Measurements from ENCODE around the gene PLK2.

PLK2 gene

DNA sequence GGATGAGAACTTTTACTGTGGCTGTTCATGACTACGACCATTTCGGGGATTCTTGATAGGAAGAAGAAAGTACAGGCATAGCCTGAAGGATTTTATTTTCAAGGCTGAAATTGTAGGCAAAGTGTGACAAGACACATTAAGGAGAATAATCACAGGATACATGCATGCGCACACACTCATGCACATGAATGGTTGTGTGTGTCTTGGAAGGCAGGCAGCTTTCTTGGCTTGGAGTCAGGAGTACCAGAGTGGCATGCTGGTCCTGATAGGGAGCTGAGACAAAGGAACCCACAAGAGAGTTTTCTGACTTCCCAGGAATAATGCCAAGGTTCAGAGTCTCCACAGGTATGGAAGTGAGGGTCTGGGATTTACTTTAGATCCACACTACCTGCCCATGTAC is 22.2 kb downstream of the PLK2 start:
- TF ChIP-seq CSDC2 (CRISPR knock-in tag; IDR thresholded peaks at IDR 0.05) (no peak), ZNF565 (CRISPR knock-in tag; conservative IDR thresholded peaks at IDR 0.05; ENCODE audit: low read depth) (no peak), ESRRG (CRISPR knock-in tag; IDR thresholded peaks at IDR 0.05) (no peak), ZNF8 (CRISPR knock-in tag; IDR thresholded peaks at IDR 0.05) (no peak), ISL1 (CRISPR knock-in tag; IDR thresholded peaks at IDR 0.05) (no peak), OSR1 (CRISPR knock-in tag; IDR thresholded peaks at IDR 0.05) (no peak), PPARA (CRISPR knock-in tag; IDR thresholded peaks at IDR 0.05; ENCODE audit: borderline replicate concordance) (no peak), ZNF70 (CRISPR knock-in tag; IDR thresholded peaks at IDR 0.05) (no peak), GLIS3 (CRISPR knock-in tag; IDR thresholded peaks at IDR 0.05) (no peak)
- no peak for ATAC-seq

DNA sequence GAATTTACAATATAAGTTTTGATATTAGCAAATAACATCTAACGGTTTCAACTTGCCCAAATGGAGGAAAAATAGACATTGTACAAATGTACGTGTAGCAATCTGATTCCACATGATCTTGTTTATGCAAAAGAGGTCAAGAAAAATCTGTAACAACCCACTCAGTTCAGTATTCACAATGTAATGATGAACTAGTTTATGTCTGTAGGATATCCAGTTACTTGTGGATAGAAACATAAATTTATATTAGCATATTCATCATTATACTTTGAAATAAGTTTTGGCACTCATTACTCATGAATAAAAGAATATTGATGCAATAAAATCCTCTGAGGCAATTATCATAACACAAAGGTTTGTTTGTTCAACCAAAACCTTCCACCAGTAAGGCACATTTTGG is 28.1 kb downstream of the PLK2 start:
- ATAC-seq = no peak
- TF ChIP-seq, protein P1, sequence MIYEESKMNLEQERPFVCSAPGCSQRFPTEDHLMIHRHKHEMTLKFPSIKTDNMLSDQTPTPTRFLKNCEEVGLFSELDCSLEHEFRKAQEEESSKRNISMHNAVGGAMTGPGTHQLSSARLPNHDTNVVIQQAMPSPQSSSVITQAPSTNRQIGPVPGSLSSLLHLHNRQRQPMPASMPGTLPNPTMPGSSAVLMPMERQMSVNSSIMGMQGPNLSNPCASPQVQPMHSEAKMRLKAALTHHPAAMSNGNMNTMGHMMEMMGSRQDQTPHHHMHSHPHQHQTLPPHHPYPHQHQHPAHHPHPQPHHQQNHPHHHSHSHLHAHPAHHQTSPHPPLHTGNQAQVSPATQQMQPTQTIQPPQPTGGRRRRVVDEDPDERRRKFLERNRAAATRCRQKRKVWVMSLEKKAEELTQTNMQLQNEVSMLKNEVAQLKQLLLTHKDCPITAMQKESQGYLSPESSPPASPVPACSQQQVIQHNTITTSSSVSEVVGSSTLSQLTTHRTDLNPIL (CRISPR knock-in tag; IDR thresholded peaks at IDR 0.05; ENCODE audit: low read depth) = no peak
- TF ChIP-seq GLIS3 (CRISPR knock-in tag; IDR thresholded peaks at IDR 0.05) (no peak), TOX (CRISPR knock-in tag; IDR thresholded peaks at IDR 0.05; ENCODE audit: borderline replicate concordance) (no peak), RARB (CRISPR knock-in tag; IDR thresholded peaks at IDR 0.05) (no peak), SNAI2 (CRISPR knock-in tag; IDR thresholded peaks at IDR 0.05) (no peak), OSR1 (CRISPR knock-in tag; IDR thresholded peaks at IDR 0.05) (no peak), ZFP3 (CRISPR knock-in tag; IDR thresholded peaks at IDR 0.05) (no peak), ARNTL (CRISPR knock-in tag; IDR thresholded peaks at IDR 0.05; ENCODE audit: borderline replicate concordance, low read depth) (no peak), ZNF8 (CRISPR knock-in tag; IDR thresholded peaks at IDR 0.05) (no peak), ZNF565 (CRISPR knock-in tag; conservative IDR thresholded peaks at IDR 0.05; ENCODE audit: low read depth) (no peak), ZC3H10 (CRISPR knock-in tag; IDR thresholded peaks at IDR 0.05) (no peak), CSDC2 (CRISPR knock-in tag; IDR thresholded peaks at IDR 0.05) (no peak), TCF4 (CRISPR knock-in tag; IDR thresholded peaks at IDR 0.05; ENCODE audit: borderline replicate concordance) (no peak), BACH2 (CRISPR knock-in tag; IDR thresholded peaks at IDR 0.05; ENCODE audit: borderline replicate concordance) (no peak), ZNF70 (CRISPR knock-in tag; IDR thresholded peaks at IDR 0.05) (no peak)
- TF ChIP-seq, protein P2, sequence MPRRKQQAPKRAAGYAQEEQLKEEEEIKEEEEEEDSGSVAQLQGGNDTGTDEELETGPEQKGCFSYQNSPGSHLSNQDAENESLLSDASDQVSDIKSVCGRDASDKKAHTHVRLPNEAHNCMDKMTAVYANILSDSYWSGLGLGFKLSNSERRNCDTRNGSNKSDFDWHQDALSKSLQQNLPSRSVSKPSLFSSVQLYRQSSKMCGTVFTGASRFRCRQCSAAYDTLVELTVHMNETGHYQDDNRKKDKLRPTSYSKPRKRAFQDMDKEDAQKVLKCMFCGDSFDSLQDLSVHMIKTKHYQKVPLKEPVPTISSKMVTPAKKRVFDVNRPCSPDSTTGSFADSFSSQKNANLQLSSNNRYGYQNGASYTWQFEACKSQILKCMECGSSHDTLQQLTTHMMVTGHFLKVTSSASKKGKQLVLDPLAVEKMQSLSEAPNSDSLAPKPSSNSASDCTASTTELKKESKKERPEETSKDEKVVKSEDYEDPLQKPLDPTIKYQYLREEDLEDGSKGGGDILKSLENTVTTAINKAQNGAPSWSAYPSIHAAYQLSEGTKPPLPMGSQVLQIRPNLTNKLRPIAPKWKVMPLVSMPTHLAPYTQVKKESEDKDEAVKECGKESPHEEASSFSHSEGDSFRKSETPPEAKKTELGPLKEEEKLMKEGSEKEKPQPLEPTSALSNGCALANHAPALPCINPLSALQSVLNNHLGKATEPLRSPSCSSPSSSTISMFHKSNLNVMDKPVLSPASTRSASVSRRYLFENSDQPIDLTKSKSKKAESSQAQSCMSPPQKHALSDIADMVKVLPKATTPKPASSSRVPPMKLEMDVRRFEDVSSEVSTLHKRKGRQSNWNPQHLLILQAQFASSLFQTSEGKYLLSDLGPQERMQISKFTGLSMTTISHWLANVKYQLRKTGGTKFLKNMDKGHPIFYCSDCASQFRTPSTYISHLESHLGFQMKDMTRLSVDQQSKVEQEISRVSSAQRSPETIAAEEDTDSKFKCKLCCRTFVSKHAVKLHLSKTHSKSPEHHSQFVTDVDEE (CRISPR knock-in tag; IDR thresholded peaks at IDR 0.05) = no peak
- TF ChIP-seq, protein P3, sequence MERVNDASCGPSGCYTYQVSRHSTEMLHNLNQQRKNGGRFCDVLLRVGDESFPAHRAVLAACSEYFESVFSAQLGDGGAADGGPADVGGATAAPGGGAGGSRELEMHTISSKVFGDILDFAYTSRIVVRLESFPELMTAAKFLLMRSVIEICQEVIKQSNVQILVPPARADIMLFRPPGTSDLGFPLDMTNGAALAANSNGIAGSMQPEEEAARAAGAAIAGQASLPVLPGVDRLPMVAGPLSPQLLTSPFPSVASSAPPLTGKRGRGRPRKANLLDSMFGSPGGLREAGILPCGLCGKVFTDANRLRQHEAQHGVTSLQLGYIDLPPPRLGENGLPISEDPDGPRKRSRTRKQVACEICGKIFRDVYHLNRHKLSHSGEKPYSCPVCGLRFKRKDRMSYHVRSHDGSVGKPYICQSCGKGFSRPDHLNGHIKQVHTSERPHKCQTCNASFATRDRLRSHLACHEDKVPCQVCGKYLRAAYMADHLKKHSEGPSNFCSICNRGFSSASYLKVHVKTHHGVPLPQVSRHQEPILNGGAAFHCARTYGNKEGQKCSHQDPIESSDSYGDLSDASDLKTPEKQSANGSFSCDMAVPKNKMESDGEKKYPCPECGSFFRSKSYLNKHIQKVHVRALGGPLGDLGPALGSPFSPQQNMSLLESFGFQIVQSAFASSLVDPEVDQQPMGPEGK (CRISPR knock-in tag; IDR thresholded peaks at IDR 0.05; ENCODE audit: borderline replicate concordance) = no peak
- TF ChIP-seq, protein P4, sequence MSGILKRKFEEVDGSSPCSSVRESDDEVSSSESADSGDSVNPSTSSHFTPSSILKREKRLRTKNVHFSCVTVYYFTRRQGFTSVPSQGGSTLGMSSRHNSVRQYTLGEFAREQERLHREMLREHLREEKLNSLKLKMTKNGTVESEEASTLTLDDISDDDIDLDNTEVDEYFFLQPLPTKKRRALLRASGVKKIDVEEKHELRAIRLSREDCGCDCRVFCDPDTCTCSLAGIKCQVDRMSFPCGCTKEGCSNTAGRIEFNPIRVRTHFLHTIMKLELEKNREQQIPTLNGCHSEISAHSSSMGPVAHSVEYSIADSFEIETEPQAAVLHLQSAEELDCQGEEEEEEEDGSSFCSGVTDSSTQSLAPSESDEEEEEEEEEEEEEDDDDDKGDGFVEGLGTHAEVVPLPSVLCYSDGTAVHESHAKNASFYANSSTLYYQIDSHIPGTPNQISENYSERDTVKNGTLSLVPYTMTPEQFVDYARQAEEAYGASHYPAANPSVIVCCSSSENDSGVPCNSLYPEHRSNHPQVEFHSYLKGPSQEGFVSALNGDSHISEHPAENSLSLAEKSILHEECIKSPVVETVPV (CRISPR knock-in tag; IDR thresholded peaks at IDR 0.05) = no peak
- TF ChIP-seq, protein P5, sequence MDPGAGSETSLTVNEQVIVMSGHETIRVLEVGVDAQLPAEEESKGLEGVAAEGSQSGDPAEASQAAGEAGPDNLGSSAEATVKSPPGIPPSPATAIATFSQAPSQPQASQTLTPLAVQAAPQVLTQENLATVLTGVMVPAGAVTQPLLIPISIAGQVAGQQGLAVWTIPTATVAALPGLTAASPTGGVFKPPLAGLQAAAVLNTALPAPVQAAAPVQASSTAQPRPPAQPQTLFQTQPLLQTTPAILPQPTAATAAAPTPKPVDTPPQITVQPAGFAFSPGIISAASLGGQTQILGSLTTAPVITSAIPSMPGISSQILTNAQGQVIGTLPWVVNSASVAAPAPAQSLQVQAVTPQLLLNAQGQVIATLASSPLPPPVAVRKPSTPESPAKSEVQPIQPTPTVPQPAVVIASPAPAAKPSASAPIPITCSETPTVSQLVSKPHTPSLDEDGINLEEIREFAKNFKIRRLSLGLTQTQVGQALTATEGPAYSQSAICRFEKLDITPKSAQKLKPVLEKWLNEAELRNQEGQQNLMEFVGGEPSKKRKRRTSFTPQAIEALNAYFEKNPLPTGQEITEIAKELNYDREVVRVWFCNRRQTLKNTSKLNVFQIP (CRISPR knock-in tag; IDR thresholded peaks at IDR 0.05; ENCODE audit: borderline replicate concordance, low read depth) = no peak

DNA sequence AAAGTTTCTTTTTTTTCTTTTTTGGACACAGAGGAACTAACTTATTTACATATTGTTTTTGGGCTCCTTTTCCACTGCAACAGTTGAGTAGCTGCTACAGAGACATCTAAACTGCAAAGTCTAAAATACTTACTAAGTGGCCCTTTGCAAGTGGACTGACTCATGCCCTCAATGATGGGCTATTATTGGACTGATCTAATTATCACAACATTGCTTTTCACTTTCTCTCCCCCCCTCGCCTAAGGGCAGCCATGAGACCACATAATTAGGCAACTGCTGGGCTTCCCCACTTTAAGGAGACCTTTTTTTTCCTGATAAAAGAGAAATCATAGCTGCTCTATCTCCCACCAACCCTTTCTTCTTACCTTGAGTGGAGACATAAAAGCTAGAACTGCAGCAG is 47.0 kb downstream of the PLK2 start:
- TF ChIP-seq PPARA (CRISPR knock-in tag; IDR thresholded peaks at IDR 0.05; ENCODE audit: borderline replicate concordance) = no peak
- TF ChIP-seq ISL1 (CRISPR knock-in tag; IDR thresholded peaks at IDR 0.05) = peak; percentile 73
- no peak for TF ChIP-seq TCF4 (CRISPR knock-in tag; IDR thresholded peaks at IDR 0.05; ENCODE audit: borderline replicate concordance)
- TF ChIP-seq, protein P4 (CRISPR knock-in tag; IDR thresholded peaks at IDR 0.05) = no peak
- TF ChIP-seq ESRRG (CRISPR knock-in tag; IDR thresholded peaks at IDR 0.05) = no peak
- TF ChIP-seq, protein P3 (CRISPR knock-in tag; IDR thresholded peaks at IDR 0.05; ENCODE audit: borderline replicate concordance) = peak; percentile 80; the same call in 1 of the 2 replicates
- TF ChIP-seq, protein P5 (CRISPR knock-in tag; IDR thresholded peaks at IDR 0.05; ENCODE audit: borderline replicate concordance, low read depth) = no peak
- ATAC-seq = no peak
